HCT116 (cell line): ENCODE measurements around the gene TTC6. TPM values are rescaled to one million over a fixed set of nuclear protein-coding genes. Genes with fewer than 3 reads are reported as not detected.

Experiments
- ATAC-seq: fragments of 200-7000 bp; cut with Tn5 transposase; 2 replicates; pipeline ENCODE4 v1.9.1; 2020; ENCODE audit warnings: mild to moderate bottlenecking, moderate library complexity
- BruUV-seq: library from RNA; stranded (reverse); fragments of 400-500 nt; replicated peaks from 2 replicates; lab custom pipeline; 2021; lab: Mats Ljungman, UMichigan
- CTCF ChIA-PET: fragments of 300-600 bp; sonication (Branson Sonifier 250); formaldehyde crosslinking; loops from one replicate; lab custom pipeline; 2021; ENCODE audit warnings: antibody characterized with exemption; lab: Charles Lee
- POLR2A ChIA-PET: fragments of 300-600, 350-600 bp; sonication (Branson Sonifier 250); formaldehyde crosslinking; loops from one replicate; lab custom pipeline; 2021; ENCODE audit warnings: antibody characterized with exemption; lab: Charles Lee
- RAD21 ChIA-PET, 2 experiments: fragments of 300-600 bp; sonication (Branson Sonifier 250); formaldehyde crosslinking; loops; one replicate each; lab custom pipeline; 2023; ENCODE audit warnings: low total read pairs in 2 of 2; ENCODE audit not compliant: uncharacterized antibody in 2 of 2, unreplicated experiment in 2 of 2, low non-redundant PET in 1 of 2; lab: Charles Lee
- DNase-seq: peaks from one replicate; pipeline ENCODE4 v3.0.0-alpha.2; 2010; ENCODE audit warnings: low read depth, low spot score
- H2AFZ ChIP-seq: fragments of 200-600 bp; shearing (Covaris generic), sonication (generic); 2 replicates; pipeline ENCODE4 v1.6.1; 2017; ENCODE audit warnings: low read depth, mixed run types, mixed read lengths, antibody characterized with exemption, low read length; ENCODE audit not compliant: poor library complexity, severe bottlenecking
- H3K27ac ChIP-seq: 2 replicates; pipeline ENCODE4 v1.5.1; 2012; ENCODE audit warnings: low read depth, low read length
- H3K27me3 ChIP-seq: fragments of 200-600 bp; sonication (generic); 2 replicates; pipeline ENCODE4 v1.6.1; 2016; ENCODE audit warnings: mixed run types, low read length, mixed read lengths; ENCODE audit not compliant: insufficient read depth
- H3K36me3 ChIP-seq, 2 experiments: fragments of 200-500 bp in 1 of 2; fragments of 200-600 bp in 1 of 2; sonication (Bioruptor generic) in 1 of 2; sonication (generic) in 1 of 2; 2 replicates each; pipeline versions ENCODE4 v1.5.1 to v1.6.1; 2014 to 2016; ENCODE audit warnings: low read length in 2 of 2, inconsistent platforms in 1 of 2, mixed read lengths in 1 of 2, mixed run types in 1 of 2; ENCODE audit not compliant: insufficient read depth in 2 of 2, control insufficient read depth in 1 of 2
- H3K4me1 ChIP-seq, 2 experiments: fragments of 200-600 bp in 1 of 2; sonication (generic) in 1 of 2; 2 replicates each; pipeline versions ENCODE4 v1.5.1 to v1.6.1; 2012 to 2017; ENCODE audit warnings: low read length in 2 of 2, inconsistent platforms in 1 of 2, mild to moderate bottlenecking in 1 of 2, mixed read lengths in 1 of 2, mixed run types in 1 of 2, moderate library complexity in 1 of 2; ENCODE audit not compliant: insufficient read depth in 2 of 2, control insufficient read depth in 1 of 2
- H3K4me2 ChIP-seq: fragments of 200-600 bp; sonication (generic); 2 replicates; pipeline ENCODE4 v1.6.1; 2017; ENCODE audit warnings: mixed run types, low read length, mixed read lengths
- H3K4me3 ChIP-seq, 2 experiments: fragments of 200-600 bp in 1 of 2; sonication (generic) in 1 of 2; replicated peaks in 1 of 2; 2 replicates each; pipeline ENCODE4 v1.5.1; 2011 to 2016; ENCODE audit warnings: low read length in 2 of 2, control low read depth in 1 of 2, low read depth in 1 of 2, mild to moderate bottlenecking in 1 of 2, mixed read lengths in 1 of 2, mixed run types in 1 of 2
- H3K79me2 ChIP-seq: fragments of 200-600 bp; sonication (generic); 2 replicates; pipeline ENCODE4 v1.6.1; 2017; ENCODE audit warnings: mild to moderate bottlenecking, mixed run types, low read length, moderate library complexity, mixed read lengths; ENCODE audit not compliant: insufficient read depth
- H3K9ac ChIP-seq: fragments of 200-600 bp; sonication (generic); 2 replicates; pipeline ENCODE4 v1.6.1; 2016; ENCODE audit warnings: low read length, mixed read lengths
- H3K9me2 ChIP-seq: fragments of 200-600 bp; sonication (generic), shearing (Covaris generic); 2 replicates; pipeline ENCODE4 v1.6.1; 2017; ENCODE audit warnings: mixed run types, mild to moderate bottlenecking, moderate library complexity; ENCODE audit not compliant: insufficient read depth
- H3K9me3 ChIP-seq, 2 experiments: fragments of 200-500 bp in 1 of 2; fragments of 200-600 bp in 1 of 2; sonication (Bioruptor generic) in 1 of 2; sonication (generic) in 1 of 2; 2 replicates each; pipeline ENCODE4 v1.6.1; 2014 to 2017; ENCODE audit warnings: low read length in 2 of 2, mixed read lengths in 2 of 2, inconsistent platforms in 1 of 2, low read depth in 1 of 2, mild to moderate bottlenecking in 1 of 2, mixed run types in 1 of 2, moderate library complexity in 1 of 2; ENCODE audit not compliant: control insufficient read depth in 1 of 2, insufficient read depth in 1 of 2
- H4K20me1 ChIP-seq: fragments of 200-600 bp; sonication (generic), shearing (Covaris generic); 2 replicates; pipeline ENCODE4 v1.6.1; 2017; ENCODE audit warnings: mixed run types, mild to moderate bottlenecking, moderate library complexity; ENCODE audit not compliant: insufficient read depth
- CTCF ChIP-seq, 3 experiments: fragments of 200-600 bp in 1 of 3; sonication (generic) in 1 of 3; IDR thresholded peaks in 2 of 3; conservative IDR thresholded peaks in 1 of 3; 2 replicates each; pipeline ENCODE4 v1.5.1; 2012 to 2017; ENCODE audit warnings: low read depth in 2 of 3, low read length in 2 of 3, antibody characterized with exemption in 1 of 3, borderline replicate concordance in 1 of 3, control low read depth in 1 of 3, mild to moderate bottlenecking in 1 of 3, mixed read lengths in 1 of 3, mixed run types in 1 of 3, moderate library complexity in 1 of 3; ENCODE audit not compliant: insufficient read depth in 1 of 3
- MAX ChIP-seq: IDR thresholded peaks from 2 replicates; pipeline ENCODE4 v1.6.1; 2012
- POLR2AphosphoS5 ChIP-seq: IDR thresholded peaks from 2 replicates; pipeline ENCODE4 v1.6.1; 2011; ENCODE audit warnings: mild to moderate bottlenecking, low read depth, low read length, moderate library complexity
- RAD21 ChIP-seq: IDR thresholded peaks from 2 replicates; pipeline ENCODE4 v1.6.1; 2012; ENCODE audit warnings: low read depth, mild to moderate bottlenecking
- SP1 ChIP-seq: IDR thresholded peaks from 2 replicates; pipeline ENCODE4 v1.6.1; 2012; ENCODE audit warnings: low read depth
- YY1 ChIP-seq: IDR thresholded peaks from 2 replicates; pipeline ENCODE4 v1.6.1; 2011; ENCODE audit warnings: low read length, low read depth, moderate library complexity, mild to moderate bottlenecking; ENCODE audit not compliant: insufficient replicate concordance; ENCODE audit errors: extremely low read depth
- ZBTB33 ChIP-seq: IDR thresholded peaks from 2 replicates; pipeline ENCODE4 v1.6.1; 2011; ENCODE audit warnings: mild to moderate bottlenecking, low read length, moderate library complexity; ENCODE audit not compliant: insufficient replicate concordance; ENCODE audit errors: extremely low read depth
- intact Hi-C: fragments of 100-400 bp; cut with micrococcal nuclease; formaldehyde crosslinking; loops from 2 replicates; pipeline ENCODE4 v1.10.0; 2022
- total RNA-seq: library from RNA; stranded (reverse); gene quantifications from one replicate; pipeline ENCODE4 v1.2.1, GENCODE V29; 2021; ENCODE audit not compliant: unreplicated experiment

The TTC6 gene
- total RNA-seq, 1 experiment from 2014 or later, result 0.10 TPM

GRCh38 chr14:37596790-37597472 lies 1.5 kb downstream of the TTC6 start:
- POLR2A ChIA-PET, result no interaction called here
- no peaks in the 10 kb centered on the region for H3K36me3 ChIP-seq
- no TSS peak for BruUV-seq
- no peak for ATAC-seq
- no peak overlapping the region for H2AFZ ChIP-seq
- no peak for DNase-seq
- CTCF ChIA-PET, result interaction anchor here (0.7 to 1.1 kb wide), 2 partner anchors 350 to 364 kb away, joined by 3 read pairs; no protein-coding TSS in a partner anchor
- no peaks in the 10 kb centered on the region for H3K9me2 ChIP-seq
- H3K27ac ChIP-seq, result no peak overlapping the region
- no peaks in the 10 kb centered on the region for H3K79me2 ChIP-seq
- RAD21 ChIA-PET, result no interaction called here
- no peak overlapping the region for H3K4me2 ChIP-seq
- H3K9ac ChIP-seq, result no peak overlapping the region
- intact Hi-C loops, result no loop called here
- H4K20me1 ChIP-seq, result no peaks in the 10 kb centered on the region
- no peaks in the 10 kb centered on the region for H3K9me3 ChIP-seq
- no peaks in the 10 kb centered on the region for H3K27me3 ChIP-seq
- peaks cover 5 to 14% of the 10 kb centered on the region in 2 experiments; a peak in 3 of 4 replicates for H3K4me1 ChIP-seq
- H3K4me3 ChIP-seq, result no peak overlapping the region
- TF ChIP-seq RAD21, result no peak
- no peak for TF ChIP-seq POLR2AphosphoS5
- TF ChIP-seq SP1, result no peak
- no peak for TF ChIP-seq ZBTB33
- no peak for TF ChIP-seq YY1

- no TSS peak for BruUV-seq
- no peaks in the 10 kb centered on the region for H3K9me2 ChIP-seq
- H3K4me1 ChIP-seq, result peaks cover 5 to 14% of the 10 kb centered on the region in 2 experiments; a peak in 3 of 4 replicates
- H3K4me3 ChIP-seq, result no peak overlapping the region
- DNase-seq (no peak), ATAC-seq (no peak)
- H3K36me3 ChIP-seq, result no peaks in the 10 kb centered on the region
- H4K20me1 ChIP-seq, result no peaks in the 10 kb centered on the region
- RAD21 ChIA-PET, result no interaction called here
- no peak overlapping the region for H2AFZ ChIP-seq
- no peak overlapping the region for H3K9ac ChIP-seq
- H3K9me3 ChIP-seq, result no peaks in the 10 kb centered on the region
- POLR2A ChIA-PET, result no interaction called here
- H3K79me2 ChIP-seq, result no peaks in the 10 kb centered on the region
- no peak overlapping the region for H3K27ac ChIP-seq
- CTCF ChIA-PET, result interaction anchor here (0.7 to 1.1 kb wide), 2 partner anchors 350 to 365 kb away, joined by 3 read pairs; no protein-coding TSS in a partner anchor
- intact Hi-C loops, result no loop called here
- TF ChIP-seq CTCF (IDR thresholded peaks at IDR 0.05 in 2 of 3, conservative IDR thresholded peaks at IDR 0.05 in 1 of 3; ENCODE audit: borderline replicate concordance in 1 of 3, insufficient read depth in 1 of 3, low read depth in 2 of 3, low read length in 2 of 3) (peak in 2 of 3 experiments; percentile 22 to 30; a peak in 3 of 6 replicates), MAX (no peak)
- no peaks in the 10 kb centered on the region for H3K27me3 ChIP-seq
- H3K4me2 ChIP-seq, result no peak overlapping the region
Observed at GRCh38 chr14:37597538-37597913, 2.1 kb downstream of the TTC6 start.
